Astrocyte of the spinal cord (primary cell): Measurements from ENCODE around the gene KLF9.

Experiments used
- DNase-seq: peaks from one replicate; pipeline ENCODE4 v3.0.0; 2011; ENCODE audit warnings: low read depth, low spot score
- H3K4me3 ChIP-seq: 2 replicates; pipeline ENCODE4 v1.5.1; 2011; ENCODE audit warnings: low read depth, mild to moderate bottlenecking, low read length, moderate library complexity
- in situ Hi-C: cut with HindIII; loops from 2 replicates; pipeline ENCODE4 v1.10.0; 2017; ENCODE audit warnings: low sequenced_read_pairs
- TF ChIP-seq, protein P1 (sequence below): IDR thresholded peaks from 2 replicates; pipeline ENCODE4 v1.5.1; 2012; ENCODE audit warnings: low read depth, mild to moderate bottlenecking, low read length, inconsistent platforms

KLF9 gene

DNA sequence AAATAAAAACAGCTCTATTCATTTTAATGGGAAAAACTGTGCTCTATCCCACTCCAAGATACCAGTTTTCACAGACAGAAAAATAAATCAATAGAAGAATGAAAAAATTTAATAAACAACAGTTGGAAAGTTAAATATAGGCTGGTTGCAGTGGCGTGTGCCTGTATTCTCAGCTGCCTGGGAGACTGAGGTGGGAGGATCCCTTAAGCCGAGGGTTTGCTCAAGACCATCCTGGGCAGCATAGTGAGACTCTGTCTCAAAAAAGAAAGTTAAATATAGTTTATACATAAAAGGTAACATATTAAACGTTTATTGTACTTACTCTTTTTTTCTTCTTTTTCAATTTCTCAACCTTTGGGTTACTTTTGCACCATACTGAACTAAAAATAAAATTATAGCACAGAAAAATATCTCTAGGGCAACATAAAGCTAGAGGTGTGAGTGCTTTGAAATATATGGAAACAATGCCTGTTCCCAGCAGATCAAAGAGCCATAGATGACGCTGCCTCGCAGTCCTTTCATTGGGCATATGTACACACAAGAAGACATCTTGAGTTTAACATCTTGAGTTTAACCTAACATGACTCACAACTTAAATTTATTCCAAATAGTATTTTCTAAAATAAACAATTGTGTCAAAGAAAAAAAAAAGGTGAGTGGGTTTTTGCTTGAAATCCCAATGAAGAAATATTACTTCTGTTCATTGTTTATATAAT, 25.7 kb upstream of the KLF9 start:
- no peak overlapping the region for H3K4me3 ChIP-seq
- peak; percentile 65 for DNase-seq
- in situ Hi-C loops = no loop called here
- TF ChIP-seq, protein P1, sequence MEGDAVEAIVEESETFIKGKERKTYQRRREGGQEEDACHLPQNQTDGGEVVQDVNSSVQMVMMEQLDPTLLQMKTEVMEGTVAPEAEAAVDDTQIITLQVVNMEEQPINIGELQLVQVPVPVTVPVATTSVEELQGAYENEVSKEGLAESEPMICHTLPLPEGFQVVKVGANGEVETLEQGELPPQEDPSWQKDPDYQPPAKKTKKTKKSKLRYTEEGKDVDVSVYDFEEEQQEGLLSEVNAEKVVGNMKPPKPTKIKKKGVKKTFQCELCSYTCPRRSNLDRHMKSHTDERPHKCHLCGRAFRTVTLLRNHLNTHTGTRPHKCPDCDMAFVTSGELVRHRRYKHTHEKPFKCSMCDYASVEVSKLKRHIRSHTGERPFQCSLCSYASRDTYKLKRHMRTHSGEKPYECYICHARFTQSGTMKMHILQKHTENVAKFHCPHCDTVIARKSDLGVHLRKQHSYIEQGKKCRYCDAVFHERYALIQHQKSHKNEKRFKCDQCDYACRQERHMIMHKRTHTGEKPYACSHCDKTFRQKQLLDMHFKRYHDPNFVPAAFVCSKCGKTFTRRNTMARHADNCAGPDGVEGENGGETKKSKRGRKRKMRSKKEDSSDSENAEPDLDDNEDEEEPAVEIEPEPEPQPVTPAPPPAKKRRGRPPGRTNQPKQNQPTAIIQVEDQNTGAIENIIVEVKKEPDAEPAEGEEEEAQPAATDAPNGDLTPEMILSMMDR = no peak

DNA sequence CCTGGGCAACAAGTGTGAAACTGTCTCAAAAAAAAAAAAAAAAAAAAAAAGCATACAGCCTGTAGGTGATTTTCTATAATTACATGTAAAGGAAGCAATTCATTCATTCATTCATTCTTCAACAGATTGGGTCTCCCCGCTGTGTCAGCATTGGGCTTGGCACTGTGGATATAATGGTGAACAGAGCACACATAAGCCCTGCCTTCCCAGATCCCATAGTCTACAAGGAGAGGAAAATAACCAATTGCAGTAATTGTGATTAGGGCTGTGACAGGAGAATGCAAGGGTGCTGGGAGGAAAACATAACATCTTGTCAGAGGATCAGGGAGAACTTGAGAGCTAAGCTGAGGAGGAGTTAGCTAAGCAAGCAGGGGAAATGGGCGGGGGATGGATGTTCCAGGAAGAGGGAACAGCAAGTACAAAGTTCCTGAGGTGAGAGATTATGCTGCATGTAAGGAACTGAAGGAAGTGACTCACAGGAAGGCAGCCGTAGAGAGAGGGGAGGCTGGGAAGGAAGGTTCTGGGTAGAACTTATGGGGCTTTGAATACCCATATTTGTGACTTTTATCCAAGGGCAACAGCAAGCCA, 24.0 kb upstream of the KLF9 start:
- TF ChIP-seq, protein P1 = no peak
- DNase-seq = peak; percentile 86
- in situ Hi-C loops = no loop called here
- H3K4me3 ChIP-seq = no peak overlapping the region

DNA sequence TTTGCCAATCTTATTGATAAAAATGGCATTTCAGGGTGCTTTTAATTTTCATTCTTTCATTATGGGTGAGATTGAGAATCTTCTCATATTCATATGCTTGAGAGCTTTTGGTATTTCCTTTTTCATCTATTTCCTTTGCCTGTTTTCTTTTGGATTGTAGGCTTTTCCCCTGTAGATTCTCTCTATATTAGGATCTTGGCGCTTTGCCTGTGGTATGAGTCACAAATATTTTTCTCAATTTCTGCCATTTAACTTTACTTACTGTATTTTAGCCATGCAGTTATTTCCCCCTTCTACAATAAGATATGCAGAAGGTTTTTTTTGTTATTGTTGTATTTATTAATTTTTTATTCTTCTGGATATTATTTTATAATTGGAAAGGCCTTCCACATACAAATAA, 21.5 kb upstream of the KLF9 start:
- TF ChIP-seq, protein P1 = no peak
- in situ Hi-C loops = no loop called here
- H3K4me3 ChIP-seq = no peak overlapping the region
- DNase-seq = peak; percentile 83

DNA sequence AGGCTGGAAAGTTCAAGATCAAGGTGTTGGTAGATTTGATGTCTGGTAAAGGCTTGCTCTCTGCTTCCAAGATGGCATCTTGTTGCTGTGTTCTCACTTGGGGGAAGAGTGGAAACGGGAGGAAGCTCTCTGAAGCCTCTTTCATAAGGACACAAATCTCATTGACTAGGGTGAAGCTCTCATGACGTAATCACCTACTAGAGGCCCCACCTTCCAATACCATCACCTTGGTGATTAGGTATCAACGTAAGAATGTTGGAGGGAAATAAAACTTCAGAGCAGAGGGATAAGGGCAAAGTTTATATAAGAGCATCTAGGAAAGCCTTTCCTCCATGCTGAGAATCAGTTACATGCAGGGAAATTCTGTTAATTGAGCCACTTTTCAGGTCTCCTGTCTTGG, 15.4 kb upstream of the KLF9 start:
- no peak overlapping the region for H3K4me3 ChIP-seq
- TF ChIP-seq, protein P1 = no peak
- no peak for DNase-seq
- in situ Hi-C loops = no loop called here

DNA sequence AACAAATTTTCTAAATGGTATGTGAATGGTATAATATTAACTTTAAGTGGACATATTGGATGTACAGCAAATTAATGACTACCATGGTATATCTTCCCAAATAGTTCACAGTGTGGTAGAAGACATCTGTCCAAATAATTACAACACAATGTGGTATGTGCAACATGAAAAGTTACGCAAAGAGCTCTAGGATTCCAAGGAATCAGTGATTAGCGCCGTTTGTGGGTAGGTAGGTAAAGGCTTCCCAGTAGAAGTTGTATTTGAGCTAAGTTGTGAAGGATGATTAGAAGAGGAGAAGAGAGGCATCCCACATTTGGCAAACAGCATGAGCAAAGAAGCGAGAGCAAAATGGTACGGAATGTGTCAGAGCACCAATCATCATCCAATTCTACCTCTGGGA, 14.3 kb upstream of the KLF9 start:
- in situ Hi-C loops = no loop called here
- TF ChIP-seq, protein P1 = no peak
- no peak for DNase-seq
- H3K4me3 ChIP-seq = no peak overlapping the region

DNA sequence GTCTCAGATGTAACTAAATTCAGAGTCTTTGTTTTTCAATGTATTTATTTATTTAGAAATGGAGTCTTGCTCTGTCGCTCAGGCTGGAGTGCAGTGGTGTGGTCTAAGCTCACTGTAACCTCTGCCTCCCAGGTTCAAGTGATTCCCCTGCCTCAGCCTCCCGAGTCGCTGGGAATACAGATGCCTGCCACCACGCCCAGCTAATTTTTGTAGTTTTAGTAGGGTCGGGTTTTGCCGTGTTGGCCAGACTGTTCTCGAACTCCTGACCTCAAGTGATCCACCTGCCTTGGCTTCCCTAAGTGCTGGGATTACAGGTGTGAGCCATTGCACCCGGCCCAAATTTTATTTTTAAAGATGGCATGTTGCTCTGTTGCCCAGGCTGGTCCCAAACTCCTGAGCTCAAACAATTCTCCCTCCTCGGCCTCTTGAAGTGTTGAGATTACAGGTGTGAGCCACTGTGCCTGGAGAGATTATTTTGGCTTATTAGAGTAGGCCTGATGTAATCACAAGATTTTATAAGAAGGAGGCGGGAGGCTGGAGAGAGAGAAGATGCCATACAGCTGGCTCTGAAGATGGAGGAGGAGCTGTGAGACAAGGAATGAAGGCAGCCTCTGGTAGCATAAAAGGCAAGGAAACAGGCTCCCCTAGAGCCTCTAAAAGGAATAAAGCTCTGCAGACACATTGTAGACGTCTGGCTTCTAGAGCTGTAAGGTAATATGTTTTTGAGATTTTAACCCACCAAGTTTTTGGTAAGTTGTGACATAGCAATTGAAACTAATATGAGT, 12.9 kb upstream of the KLF9 start:
- no peak overlapping the region for H3K4me3 ChIP-seq
- no peak for DNase-seq
- TF ChIP-seq, protein P1 = peak; percentile 6
- in situ Hi-C loops = no loop called here
